ENCODE measurements around the gene GCNT1. TPM values are rescaled to one million over a fixed set of nuclear protein-coding genes. Genes with fewer than 3 reads are reported as not detected.
A peak's percentile ranks its signal among the peaks of the same experiment; 100 is the strongest.

Gene GCNT1
- total RNA-seq: 7.7 and 9.9 TPM in 2 replicates

DNA sequence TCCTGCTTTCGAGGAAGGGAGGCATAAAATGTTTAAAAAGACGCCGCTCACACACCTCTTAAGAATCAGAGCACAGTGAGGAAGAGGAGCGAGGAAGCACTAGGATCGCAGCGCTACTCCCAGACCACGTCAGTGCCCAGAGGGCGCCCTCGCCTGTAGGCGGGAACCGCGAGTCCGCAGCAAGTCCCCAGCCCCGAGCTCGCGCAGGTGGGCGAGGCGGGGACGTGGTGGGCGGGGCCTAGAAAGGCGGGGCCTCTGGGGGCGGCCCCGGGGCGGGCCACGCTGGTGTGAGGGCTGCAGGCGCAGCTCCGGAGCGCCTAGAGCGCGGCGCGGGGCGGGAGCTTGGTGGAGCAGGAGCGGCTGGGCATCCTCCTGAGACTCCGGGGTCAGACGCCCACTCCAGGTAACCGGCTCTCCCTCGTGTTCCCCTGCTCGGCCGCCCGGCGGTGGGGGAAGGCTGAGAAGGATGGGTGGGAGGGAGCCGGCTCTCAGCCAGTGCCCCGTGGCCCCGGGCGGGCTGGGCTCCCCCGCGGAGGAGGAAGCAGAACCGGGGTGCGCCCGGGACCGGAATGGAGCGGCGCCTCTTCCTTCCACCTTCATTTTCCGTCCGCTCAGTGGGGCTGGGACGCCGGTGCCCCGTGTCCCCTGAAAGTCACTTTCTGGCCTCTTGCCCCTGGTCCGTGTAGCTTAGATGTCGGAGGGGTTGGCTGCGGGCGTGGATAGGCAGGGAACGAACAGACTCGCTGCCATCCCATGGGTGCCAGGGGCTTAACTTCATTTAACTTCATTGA lies at the start of gene GCNT1:
TSS of gene GCNT1 (plus strand) at position 280 of the 791 bp plus-strand sequence. CDS start 43,200 bp downstream, outside the sequence.
- TF ChIP-seq CTCF (conservative IDR thresholded peaks at IDR 0.05; ENCODE audit: low read depth, low read length): peak; percentile 43
- no peak for DNase-seq (ENCODE audit: low read depth)
- H3K4me3 ChIP-seq (ENCODE audit: low read depth, low read length): peak within 1 kb of the TSS; percentile 89

- no peak overlapping the region for H3K4me3 ChIP-seq (ENCODE audit: low read depth, low read length)
- TF ChIP-seq CTCF (conservative IDR thresholded peaks at IDR 0.05; ENCODE audit: low read depth, low read length): no peak
- DNase-seq (ENCODE audit: low read depth): no peak
Observed at GRCh38 chr9:76412638-76413037, 46.3 kb upstream of the GCNT1 start.

DNA sequence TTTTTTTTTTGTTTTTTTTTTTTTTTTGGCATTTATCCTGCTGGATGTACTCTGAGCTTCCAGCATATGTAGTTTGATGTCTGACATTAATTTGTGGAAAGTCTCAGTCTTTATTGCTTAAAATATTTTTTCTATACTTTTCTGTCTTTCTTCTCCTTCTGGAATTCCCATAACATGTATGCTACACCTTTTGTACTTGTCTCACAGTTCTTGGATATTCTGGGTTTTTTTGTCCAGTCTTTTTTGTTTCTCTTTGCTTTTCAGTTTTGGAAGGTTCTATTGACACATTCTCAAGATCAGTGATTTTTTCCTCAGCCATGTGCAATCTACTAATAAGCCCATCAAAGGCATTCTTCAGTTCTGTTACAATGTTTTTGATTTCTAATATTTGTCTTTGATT lies 45.3 kb upstream of the GCNT1 start:
- TF ChIP-seq CTCF (conservative IDR thresholded peaks at IDR 0.05; ENCODE audit: low read depth, low read length): no peak
- no peak for DNase-seq (ENCODE audit: low read depth)
- no peak overlapping the region for H3K4me3 ChIP-seq (ENCODE audit: low read depth, low read length)

- no peak for DNase-seq (ENCODE audit: low read depth)
- no peak overlapping the region for H3K4me3 ChIP-seq (ENCODE audit: low read depth, low read length)
- no peak for TF ChIP-seq CTCF (conservative IDR thresholded peaks at IDR 0.05; ENCODE audit: low read depth, low read length)
Observed at GRCh38 chr9:76414661-76415060, 44.3 kb upstream of the GCNT1 start.

DNA sequence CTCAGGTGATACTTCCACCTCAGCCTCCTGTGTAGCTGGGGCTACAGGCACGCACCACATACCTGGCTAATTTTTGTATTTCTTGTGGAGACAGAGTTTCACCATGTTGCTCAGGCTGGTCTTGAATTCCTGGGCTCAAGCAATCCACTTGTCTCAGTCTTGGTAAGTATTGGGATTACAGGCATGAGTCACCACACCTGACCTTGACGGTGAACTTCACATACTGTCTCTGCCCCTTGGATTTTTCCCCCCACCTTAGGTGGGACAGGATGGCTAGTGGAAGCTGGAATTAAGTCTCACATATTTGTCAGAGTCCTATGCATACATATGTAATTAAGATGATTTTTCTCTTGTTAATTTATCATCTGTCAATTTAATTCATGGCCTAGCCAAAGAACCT lies 43.8 kb upstream of the GCNT1 start:
- TF ChIP-seq CTCF (conservative IDR thresholded peaks at IDR 0.05; ENCODE audit: low read depth, low read length): no peak
- DNase-seq (ENCODE audit: low read depth): no peak
- H3K4me3 ChIP-seq (ENCODE audit: low read depth, low read length): no peak overlapping the region

- no peak overlapping the region for H3K4me3 ChIP-seq (ENCODE audit: low read depth, low read length)
- no peak for TF ChIP-seq CTCF (conservative IDR thresholded peaks at IDR 0.05; ENCODE audit: low read depth, low read length)
- no peak for DNase-seq (ENCODE audit: low read depth)
Observed at GRCh38 chr9:76415731-76416130, 43.3 kb upstream of the GCNT1 start.

DNA sequence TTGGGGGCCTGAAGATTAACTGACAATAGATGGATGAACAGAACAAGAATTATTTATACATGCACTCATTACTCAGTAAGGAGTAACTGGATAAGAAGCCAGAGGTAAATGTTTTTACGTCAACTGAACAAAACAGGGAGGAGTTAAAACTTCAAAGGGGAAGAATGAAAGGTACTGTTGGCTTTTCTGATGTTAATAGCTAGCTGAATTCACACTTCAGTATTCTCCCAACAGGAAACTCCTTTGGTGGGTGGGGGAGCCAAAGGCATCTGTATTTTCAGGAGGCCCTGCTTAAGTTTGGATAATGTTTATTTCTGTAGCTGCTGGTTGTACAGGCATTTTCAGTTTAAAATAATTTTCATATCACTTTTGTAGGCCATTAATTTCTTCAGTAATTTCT lies 41.6 kb upstream of the GCNT1 start:
- no peak for DNase-seq (ENCODE audit: low read depth)
- H3K4me3 ChIP-seq (ENCODE audit: low read depth, low read length): no peak overlapping the region
- no peak for TF ChIP-seq CTCF (conservative IDR thresholded peaks at IDR 0.05; ENCODE audit: low read depth, low read length)

All from epithelial cell of proximal tubule (primary cell).